Activated CD4-positive, alpha-beta T cell treated with anti-CD3 and anti-CD28 coated beads for 24 hours (primary cell): ENCODE results near the gene CFAP46.
"Not testable (repeated sequence)": the region's sequence is repeated elsewhere in the genome, so short reads cannot be mapped to it uniquely, and the experiment has no call there.

ENCODE experiments used
- DNase-seq, 2 donors: peaks; one replicate each; pipeline ENCODE4 v3.0.0-alpha.2; 2020; ENCODE audit warnings: low read depth in 2 of 2

CFAP46 gene

DNA sequence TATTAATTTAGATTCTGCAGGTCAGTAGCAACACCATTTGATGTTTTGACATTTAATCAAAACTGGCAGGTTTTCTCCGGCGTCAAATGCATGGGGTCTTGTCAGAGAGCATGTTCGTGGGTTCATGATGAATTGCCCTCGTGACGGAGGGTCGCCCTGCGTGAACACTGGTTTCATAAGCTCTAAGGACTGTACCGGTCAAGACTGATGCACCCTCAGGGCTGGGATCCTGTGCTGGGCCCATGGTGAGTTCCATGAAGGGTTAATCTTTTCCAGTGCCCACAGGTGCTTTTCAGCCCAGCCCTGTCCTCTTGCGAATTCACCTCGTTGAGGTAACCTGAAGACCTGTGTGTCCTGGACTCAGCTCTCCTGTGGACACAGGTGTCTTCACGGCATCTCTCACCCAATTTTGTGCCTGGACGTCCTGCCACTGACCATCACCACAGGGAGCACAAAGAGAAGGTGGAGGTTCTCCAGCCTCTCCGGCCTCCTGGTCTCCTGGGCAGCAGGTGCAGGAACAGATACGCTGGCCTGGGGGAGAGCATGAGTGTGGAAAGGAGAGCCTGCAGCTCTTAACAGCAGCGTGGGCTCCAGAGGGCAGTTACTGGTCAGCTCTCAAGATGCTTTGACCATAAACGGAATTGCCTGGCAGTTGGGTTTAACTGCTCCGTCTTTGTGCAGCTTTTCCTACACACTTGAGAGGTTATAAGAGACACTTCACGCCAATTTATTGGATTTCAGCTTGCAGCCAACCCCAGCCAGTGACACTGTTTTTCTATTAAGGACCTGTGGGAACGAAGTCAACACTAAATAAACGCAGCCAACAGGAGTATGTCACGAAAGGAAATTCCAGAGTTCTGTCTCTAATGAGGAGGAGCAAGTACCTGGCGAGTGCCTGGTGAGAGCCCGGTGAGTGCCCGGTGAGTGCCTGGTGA is 37.4 kb upstream of the CFAP46 start:
- no peak for DNase-seq

GRCh38 chr10:132978542-132978941 is 36.2 kb upstream of the CFAP46 start:
- DNase-seq, result no peak

- DNase-seq, result no peak
These were observed 35.4 kb upstream of the CFAP46 start for GRCh38 chr10:132977807-132978206.

DNA sequence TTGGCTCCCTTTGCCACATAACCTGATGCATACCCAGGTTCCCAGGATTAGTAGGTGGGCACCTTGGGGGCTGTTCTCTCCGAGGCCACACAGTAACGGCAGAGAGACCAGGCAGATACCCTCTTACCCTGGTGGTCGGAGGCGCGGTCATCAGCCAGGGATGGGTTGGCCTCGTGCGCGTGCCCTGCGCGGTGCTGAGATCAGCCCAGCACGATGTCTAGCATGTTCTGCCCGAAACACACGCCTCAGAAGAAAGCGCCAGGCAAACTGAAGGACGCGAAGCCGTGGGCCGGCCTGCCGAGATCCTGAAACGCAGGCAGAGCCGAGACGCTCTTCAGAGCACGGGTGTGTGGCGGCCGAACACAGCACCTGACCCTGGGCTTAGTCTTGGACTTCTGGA is 34.7 kb upstream of the CFAP46 start:
- no peak for DNase-seq

DNA sequence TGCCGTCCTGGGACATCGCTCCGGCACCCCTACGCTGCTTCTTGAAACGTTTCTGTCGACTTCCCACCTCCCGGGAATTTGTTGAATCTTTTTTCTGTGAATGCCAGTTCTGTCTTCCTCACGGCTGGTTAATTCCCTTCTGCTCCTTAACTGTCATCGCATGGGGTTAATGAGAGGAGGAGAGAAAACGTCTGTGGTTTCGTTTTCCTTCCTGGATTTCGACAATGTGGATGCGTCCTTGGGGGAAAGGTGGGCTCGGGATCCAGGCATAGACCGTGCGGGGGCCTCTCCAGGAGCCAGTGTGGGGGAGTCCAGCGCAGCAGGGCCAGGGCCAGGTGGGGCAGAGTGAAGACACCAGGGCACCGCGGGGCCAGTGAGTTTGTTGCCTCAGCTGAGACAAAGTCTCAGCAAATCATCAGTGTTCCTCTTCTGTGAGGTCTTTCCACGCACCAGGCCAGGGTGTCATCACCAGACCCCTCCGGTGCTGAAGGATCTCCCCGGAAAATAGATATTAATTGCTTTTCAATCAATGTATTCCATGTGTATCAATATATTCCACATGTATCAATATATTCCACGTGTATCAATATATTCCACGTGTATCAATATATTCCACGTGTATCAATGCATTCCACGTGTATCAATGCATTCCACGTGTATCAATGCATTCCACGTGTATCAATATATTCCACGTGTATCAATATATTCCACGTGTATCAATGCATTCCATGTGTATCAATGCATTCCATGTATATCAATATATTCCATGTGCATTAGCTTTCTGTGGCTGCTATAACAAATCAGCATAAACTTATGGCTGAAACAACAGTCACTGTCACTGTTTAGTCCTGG is 33.7 kb upstream of the CFAP46 start:
- DNase-seq, result no peak

DNA sequence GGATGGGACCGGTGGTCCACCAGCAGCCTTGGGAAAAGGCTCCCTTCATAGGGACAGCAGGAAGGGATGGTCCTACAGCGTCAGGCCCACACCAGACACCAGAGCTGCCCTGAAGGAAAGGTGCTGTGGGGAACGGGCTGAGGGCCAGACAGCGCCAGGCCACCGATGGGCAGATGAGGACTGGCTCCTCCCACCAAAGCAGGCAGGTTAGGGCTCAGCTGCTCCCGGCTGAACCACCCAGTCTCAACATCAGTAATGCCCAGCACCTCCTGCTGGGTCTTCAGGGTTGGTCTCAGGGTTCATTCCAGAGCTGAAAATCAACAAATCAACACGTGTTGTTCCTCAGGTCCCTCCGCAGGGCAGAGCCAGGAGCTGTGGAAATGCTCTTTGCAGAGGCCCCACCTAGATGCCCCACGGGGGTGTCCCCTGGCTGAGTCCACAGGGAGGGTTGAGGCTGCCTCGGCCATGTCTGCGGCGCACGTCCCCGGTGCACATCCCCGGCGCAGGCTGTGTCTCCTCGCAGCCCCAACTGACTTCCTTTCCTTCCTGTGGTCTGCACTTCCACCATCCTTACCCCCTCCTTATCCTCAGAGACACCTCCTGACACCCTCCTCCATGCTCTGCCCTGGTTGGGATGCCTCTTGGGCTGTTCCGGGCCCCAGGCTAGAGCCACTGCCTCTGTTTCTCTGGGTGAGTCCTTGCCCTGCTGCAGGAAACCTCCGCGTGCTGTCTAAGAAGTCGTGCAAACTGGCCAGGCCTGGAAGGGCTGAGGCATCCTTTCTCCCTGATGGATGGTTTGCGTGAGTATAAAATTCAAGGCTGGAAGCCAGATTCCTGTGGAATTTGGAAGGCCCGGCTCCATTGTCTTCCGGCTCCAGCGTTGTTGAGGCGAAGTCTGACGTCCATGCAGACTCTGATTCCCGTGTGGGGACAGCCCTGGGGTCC is 32.8 kb upstream of the CFAP46 start:
- DNase-seq, result no peak

GRCh38 chr10:132974249-132974796 is 32.0 kb upstream of the CFAP46 start:
- no peak for DNase-seq

- no peak for DNase-seq
These were observed 31.5 kb upstream of the CFAP46 start for GRCh38 chr10:132973903-132974241.

GRCh38 chr10:132972986-132973902 is 30.9 kb upstream of the CFAP46 start:
- DNase-seq, result no peak

DNA sequence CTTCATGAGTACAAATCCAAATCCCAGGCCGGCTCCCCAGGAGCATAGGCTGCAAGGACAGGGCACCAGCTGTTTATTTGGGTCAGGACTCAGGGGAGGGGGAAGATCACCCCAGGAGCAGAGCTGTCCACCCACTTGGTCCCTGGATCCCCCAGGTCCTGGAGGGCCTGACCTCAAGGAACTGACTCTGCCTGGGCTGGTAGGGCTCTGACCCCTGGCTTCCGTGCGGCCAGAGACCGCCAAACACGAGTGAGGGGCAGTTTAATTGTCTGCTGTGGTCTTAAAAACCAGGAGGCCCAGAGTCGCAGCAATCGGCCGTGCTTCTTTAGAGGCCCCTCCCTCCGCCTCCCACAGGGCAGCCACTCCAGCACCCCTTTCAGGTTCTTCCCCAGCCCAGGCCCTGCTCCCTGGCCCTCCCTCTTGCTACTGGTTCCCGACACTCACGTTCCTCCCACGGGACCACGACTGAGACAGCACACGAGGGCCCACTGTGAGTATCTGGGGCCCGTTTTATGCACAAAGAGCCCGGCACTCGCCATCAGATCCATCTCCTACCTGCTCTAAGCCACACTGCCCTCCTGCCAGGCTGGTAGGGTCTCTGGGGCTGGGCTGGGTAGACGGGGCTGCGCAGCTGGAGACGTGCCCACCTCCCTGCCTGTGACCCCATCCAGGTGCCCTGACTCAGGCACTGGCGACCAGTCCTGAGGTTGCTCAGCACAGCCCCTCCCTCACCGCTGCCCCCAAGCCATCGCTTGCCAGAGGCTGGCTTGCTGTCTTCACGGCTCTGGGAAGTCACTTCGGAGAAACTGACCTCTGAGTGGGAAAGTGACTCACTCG is 30.0 kb upstream of the CFAP46 start:
- no peak for DNase-seq

DNA sequence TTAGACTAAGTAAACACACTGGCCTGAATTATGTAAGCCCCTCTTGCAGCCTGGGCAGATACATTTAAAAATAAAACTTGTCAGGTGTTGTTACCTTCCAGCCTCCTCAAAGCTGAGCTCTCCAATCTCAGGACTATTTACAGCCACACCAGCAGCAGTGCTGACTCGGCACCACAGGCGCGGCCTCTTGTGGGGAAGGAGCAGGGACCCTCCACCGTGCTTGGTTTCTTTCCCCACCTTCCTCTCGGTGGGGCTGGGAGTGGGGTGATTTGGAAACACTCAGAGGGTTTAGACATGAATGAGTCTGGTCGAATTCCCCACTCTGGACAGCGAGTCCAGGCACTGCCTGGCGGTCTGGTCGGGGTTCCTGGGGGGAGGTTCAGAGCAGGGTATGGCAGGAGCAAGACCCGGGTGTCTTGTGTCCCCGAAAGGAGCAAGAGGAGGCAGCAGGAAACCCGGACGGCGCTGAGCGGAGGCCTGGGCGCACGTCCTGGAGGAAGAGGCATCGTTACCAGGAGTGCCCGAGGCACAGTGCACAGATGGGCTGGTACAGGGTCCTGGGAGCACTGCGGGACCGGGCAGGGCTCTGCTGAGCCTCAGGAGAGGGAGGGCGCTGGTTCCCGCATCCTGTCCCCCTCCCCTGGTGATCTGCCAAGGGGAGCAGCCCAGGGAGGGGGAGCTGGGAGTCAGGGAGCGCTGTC is 29.2 kb upstream of the CFAP46 start:
- no peak for DNase-seq

- DNase-seq, result no peak
These were observed 28.5 kb upstream of the CFAP46 start for GRCh38 chr10:132970641-132971438.

DNA sequence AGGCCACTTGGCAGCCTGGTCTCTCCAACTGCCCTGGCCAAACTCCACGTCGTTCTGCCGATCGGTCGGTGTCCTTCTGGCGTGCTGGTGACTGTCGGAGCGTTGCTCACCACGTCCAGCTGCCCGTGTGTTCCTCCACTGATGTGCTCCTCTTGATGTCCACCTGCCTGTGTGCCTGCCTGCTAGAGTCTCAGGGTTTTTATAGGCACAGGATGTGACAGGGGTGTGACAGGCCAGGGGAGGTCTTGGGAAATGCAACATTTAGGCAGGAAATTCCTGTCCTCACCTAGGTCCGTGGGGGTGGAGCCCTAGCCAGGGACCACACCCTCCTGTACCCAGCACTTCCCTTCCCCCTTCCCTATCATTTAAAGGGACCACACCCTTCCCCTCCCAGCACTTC is 25.2 kb upstream of the CFAP46 start:
- no peak for DNase-seq

DNA sequence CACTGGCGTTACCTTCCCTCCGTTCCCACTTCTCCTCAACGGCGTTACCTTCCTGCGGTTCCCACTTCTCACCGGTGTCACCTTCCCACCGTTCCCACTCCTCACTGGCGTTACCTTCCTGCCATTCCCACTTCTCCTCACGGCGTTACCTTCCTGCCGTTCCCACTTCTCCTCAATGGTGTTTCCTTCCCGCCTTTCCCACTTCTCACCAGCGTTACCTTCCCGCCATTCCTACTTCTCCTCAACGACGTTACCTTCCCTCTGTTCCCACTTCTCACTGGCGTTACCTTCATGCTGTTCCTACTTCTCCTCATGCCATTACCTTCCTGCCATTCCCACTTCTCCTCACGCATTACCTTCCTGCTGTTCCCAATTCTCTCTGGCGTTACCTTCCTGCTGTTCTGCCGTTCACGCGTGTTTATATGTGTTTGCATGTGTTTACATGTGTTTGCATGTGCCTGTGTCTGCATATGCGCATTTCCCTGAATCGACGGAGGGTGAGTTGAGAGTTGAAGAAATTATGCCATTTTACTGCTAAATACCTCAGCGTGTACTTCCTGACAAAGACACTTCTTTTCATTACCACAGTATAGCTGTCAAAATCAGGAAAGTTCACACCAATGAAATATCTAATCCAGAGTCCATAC is 23.2 kb upstream of the CFAP46 start:
- DNase-seq, result no peak

GRCh38 chr10:132964707-132965410 is 22.5 kb upstream of the CFAP46 start:
- DNase-seq, result not testable (repeated sequence)

GRCh38 chr10:132964231-132964630 is 21.9 kb upstream of the CFAP46 start:
- DNase-seq, result no peak

GRCh38 chr10:132963430-132963960 is 21.1 kb upstream of the CFAP46 start:
- no peak for DNase-seq
